SK-N-SH (cell line): Measurements from ENCODE around the gene SLC35F4. TPM values are rescaled to one million over a fixed set of nuclear protein-coding genes. Genes with fewer than 3 reads are reported as not detected.

ENCODE experiments used
- CTCF ChIA-PET: fragments of 300-600, 350-600 bp; formaldehyde crosslinking; extraction: SDS; loops from one replicate; lab custom pipeline; 2021; lab: Yijun Ruan, JAX
- POLR2A ChIA-PET: fragments of 350-600 bp; sonication (Branson Sonifier 250); formaldehyde crosslinking; extraction: SDS; loops from one replicate; lab custom pipeline; 2020; ENCODE audit warnings: antibody characterized with exemption, inconsistent platforms; lab: Yijun Ruan, JAX
- DNase-seq: peaks from one replicate; pipeline ENCODE4 v3.0.0; 2012
- H2AFZ ChIP-seq: fragments of 200-600 bp; sonication (generic); 2 replicates; pipeline ENCODE4 v1.8.1; 2016; ENCODE audit warnings: antibody characterized with exemption, mild to moderate bottlenecking, low read depth
- H3F3A ChIP-seq: fragments of 200-600 bp; sonication (generic); replicated peaks from 2 replicates; pipeline ENCODE3; 2016; ENCODE audit warnings: antibody characterized with exemption, mild to moderate bottlenecking; ENCODE audit not compliant: insufficient read depth
- H3K27ac ChIP-seq, 2 experiments: fragments of 200-500 bp in 1 of 2; fragments of 200-600 bp in 1 of 2; sonication (Bioruptor generic) in 1 of 2; sonication (generic), shearing (Covaris generic) in 1 of 2; 2 replicates each; pipeline versions ENCODE4 v1.5.1 to v1.6.1; 2014 to 2016; ENCODE audit warnings: low read depth in 2 of 2, inconsistent platforms in 1 of 2, low read length in 1 of 2, mild to moderate bottlenecking in 1 of 2, mixed read lengths in 1 of 2
- H3K27me3 ChIP-seq: fragments of 200-600 bp; sonication (generic), shearing (Covaris generic); 2 replicates; pipeline ENCODE4 v1.6.1; 2016; ENCODE audit warnings: mixed run types; ENCODE audit not compliant: insufficient read depth
- H3K36me3 ChIP-seq, 2 experiments: fragments of 200-500 bp in 1 of 2; fragments of 200-600 bp in 1 of 2; sonication (Bioruptor generic) in 1 of 2; sonication (generic) in 1 of 2; replicated peaks in 1 of 2; 2 replicates each; pipeline versions ENCODE3 to v1.5.1; 2014 to 2016; ENCODE audit warnings: low read length in 1 of 2, mild to moderate bottlenecking in 1 of 2; ENCODE audit not compliant: insufficient read depth in 2 of 2, control insufficient read depth in 1 of 2
- H3K4me1 ChIP-seq, 2 experiments: fragments of 200-500 bp in 1 of 2; fragments of 200-600 bp in 1 of 2; sonication (Bioruptor generic) in 1 of 2; sonication (generic), shearing (Covaris generic) in 1 of 2; 2 replicates each; pipeline versions ENCODE4 v1.5.1 to v1.6.1; 2014 to 2016; ENCODE audit warnings: low read depth in 1 of 2, low read length in 1 of 2, mixed run types in 1 of 2; ENCODE audit not compliant: insufficient read depth in 2 of 2, control insufficient read depth in 1 of 2
- H3K4me2 ChIP-seq: fragments of 200-600 bp; sonication (generic), shearing (Covaris generic); 2 replicates; pipeline ENCODE4 v1.6.1; 2017; ENCODE audit warnings: mixed run types
- H3K4me3 ChIP-seq, 2 experiments: fragments of 200-500 bp in 1 of 2; fragments of 200-600 bp in 1 of 2; sonication (Bioruptor generic) in 1 of 2; sonication (generic), shearing (Covaris generic) in 1 of 2; 2 replicates each; pipeline versions ENCODE4 v1.5.1 to v1.8.1; 2014 to 2016; ENCODE audit warnings: low read depth in 2 of 2, inconsistent platforms in 1 of 2, low read length in 1 of 2, mild to moderate bottlenecking in 1 of 2, mixed read lengths in 1 of 2, moderate library complexity in 1 of 2
- H3K79me2 ChIP-seq: fragments of 200-600 bp; sonication (generic); 2 replicates; pipeline ENCODE4 v1.8.1; 2017; ENCODE audit warnings: mild to moderate bottlenecking; ENCODE audit not compliant: insufficient read depth
- H3K9ac ChIP-seq: fragments of 200-600 bp; sonication (generic); 2 replicates; pipeline ENCODE4 v1.6.1; 2017; ENCODE audit warnings: mixed run types
- H3K9me2 ChIP-seq: fragments of 200-600 bp; sonication (generic); 2 replicates; pipeline ENCODE4 v1.6.1; 2017; ENCODE audit warnings: mixed run types
- H3K9me3 ChIP-seq: fragments of 200-600 bp; sonication (generic); 2 replicates; pipeline ENCODE4 v1.6.1; 2017; ENCODE audit warnings: mixed run types, mild to moderate bottlenecking, moderate library complexity
- H4K20me1 ChIP-seq: fragments of 200-600 bp; sonication (generic); 2 replicates; pipeline ENCODE4 v1.6.1; 2017; ENCODE audit warnings: mild to moderate bottlenecking, mixed run types; ENCODE audit not compliant: insufficient read depth
- ELF1 ChIP-seq: IDR thresholded peaks from 2 replicates; pipeline ENCODE4 v1.4.0; 2012
- FOXJ3 ChIP-seq: sonication (generic); formaldehyde crosslinking; IDR thresholded peaks from 2 replicates; pipeline ENCODE4 v1.5.1; 2020; ENCODE audit warnings: mild to moderate bottlenecking, missing genetic modification reagents
- FOXM1 ChIP-seq: IDR thresholded peaks from 2 replicates; pipeline ENCODE4 v1.4.0; 2012; ENCODE audit warnings: low read depth, mild to moderate bottlenecking
- MEF2A ChIP-seq: IDR thresholded peaks from 2 replicates; pipeline ENCODE4 v1.4.0; 2012; ENCODE audit warnings: low read depth, borderline replicate concordance
- MXI1 ChIP-seq: IDR thresholded peaks from 2 replicates; pipeline ENCODE4 v1.6.1; 2012; ENCODE audit warnings: mild to moderate bottlenecking, low read depth, low read length, improper control_type of control experiment
- NFIC ChIP-seq: IDR thresholded peaks from 2 replicates; pipeline ENCODE4 v1.4.0; 2012; ENCODE audit warnings: borderline replicate concordance
- NRF1 ChIP-seq: IDR thresholded peaks from 2 replicates; pipeline ENCODE4 v1.6.1; 2012; ENCODE audit warnings: low read depth, mild to moderate bottlenecking, low read length
- PBX3 ChIP-seq: IDR thresholded peaks from 2 replicates; pipeline ENCODE4; 2012
- RAD21 ChIP-seq: IDR thresholded peaks from 2 replicates; pipeline ENCODE4 v1.6.1; 2012; ENCODE audit warnings: mild to moderate bottlenecking, low read length
- RFX5 ChIP-seq: IDR thresholded peaks from 2 replicates; pipeline ENCODE4 v1.6.1; 2012; ENCODE audit warnings: mild to moderate bottlenecking, improper control_type of control experiment, low read length
- SIN3A ChIP-seq: IDR thresholded peaks from 2 replicates; pipeline ENCODE4 v1.6.1; 2012; ENCODE audit warnings: low read depth, mild to moderate bottlenecking, low read length, moderate library complexity, borderline replicate concordance
- SMC3 ChIP-seq: IDR thresholded peaks from 2 replicates; pipeline ENCODE4 v1.6.1; 2012; ENCODE audit warnings: low read depth, low read length, improper control_type of control experiment
- USF1 ChIP-seq: IDR thresholded peaks from 2 replicates; pipeline ENCODE4 v1.4.0; 2012; ENCODE audit warnings: low read depth, borderline replicate concordance
- YY1 ChIP-seq: IDR thresholded peaks from 2 replicates; pipeline ENCODE4 v1.4.0; 2012; ENCODE audit warnings: low read depth, mild to moderate bottlenecking
- WGBS: methylation state at CpG from one replicate; pipeline ENCODE4 v1.1.6; 2017; ENCODE audit warnings: low lambda C conversion rate; 5-methylcytosine and 5-hydroxymethylcytosine counted together
- polyA plus RNA-seq, 3 experiments: library from polyadenylated mRNA; depleted of rRNA; stranded (reverse); fragments of >200 nt; gene quantifications; 2 replicates each; pipeline ENCODE4 v1.2.3, GENCODE V29; 2012
- TF ChIP-seq, protein P1 (sequence below): IDR thresholded peaks from 2 replicates; pipeline ENCODE4 v1.6.1; 2012; ENCODE audit warnings: mild to moderate bottlenecking, low read depth, low read length, moderate library complexity

Gene SLC35F4
- polyA plus RNA-seq, 1 of the 3 experiments (the other 2 are of a cell fraction) = not detected

DNA sequence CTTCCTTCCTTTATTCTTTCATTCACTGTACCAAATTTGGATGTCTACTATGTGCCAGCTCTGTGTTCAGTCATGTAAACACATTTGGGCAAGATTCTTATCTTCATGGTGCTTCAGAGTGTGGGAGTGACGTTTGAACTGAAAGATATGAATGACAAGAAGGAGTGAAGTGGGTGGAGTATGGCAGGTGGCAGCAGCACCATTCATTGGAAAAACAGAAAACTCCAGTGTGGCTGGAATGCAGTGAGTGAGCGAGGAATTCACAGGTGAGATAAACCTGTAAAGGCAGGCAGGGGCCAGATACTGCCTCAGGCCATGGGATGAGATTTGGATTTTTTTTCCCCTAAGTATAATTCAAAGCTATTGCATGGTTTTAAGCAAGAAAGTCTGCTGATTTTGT lies 231.6 kb downstream of the SLC35F4 start:
- WGBS = 2% methylated on average over 2 of the region's 2 CpGs
- ChIA-PET CTCF (no interaction called here), POLR2A (no interaction called here)
- H3K9me2 ChIP-seq = no peaks in the 10 kb centered on the region
- H3K27ac ChIP-seq = no peak overlapping the region
- no peak for DNase-seq
- TF ChIP-seq MEF2A (no peak), SMC3 (no peak), RAD21 (no peak), SIN3A (no peak), RFX5 (no peak), NRF1 (no peak), PBX3 (no peak), USF1 (no peak), FOXM1 (no peak), ELF1 (no peak), NFIC (no peak), FOXJ3 (CRISPR knock-in tag) (no peak), YY1 (no peak), MXI1 (no peak)
- TF ChIP-seq, protein P1, sequence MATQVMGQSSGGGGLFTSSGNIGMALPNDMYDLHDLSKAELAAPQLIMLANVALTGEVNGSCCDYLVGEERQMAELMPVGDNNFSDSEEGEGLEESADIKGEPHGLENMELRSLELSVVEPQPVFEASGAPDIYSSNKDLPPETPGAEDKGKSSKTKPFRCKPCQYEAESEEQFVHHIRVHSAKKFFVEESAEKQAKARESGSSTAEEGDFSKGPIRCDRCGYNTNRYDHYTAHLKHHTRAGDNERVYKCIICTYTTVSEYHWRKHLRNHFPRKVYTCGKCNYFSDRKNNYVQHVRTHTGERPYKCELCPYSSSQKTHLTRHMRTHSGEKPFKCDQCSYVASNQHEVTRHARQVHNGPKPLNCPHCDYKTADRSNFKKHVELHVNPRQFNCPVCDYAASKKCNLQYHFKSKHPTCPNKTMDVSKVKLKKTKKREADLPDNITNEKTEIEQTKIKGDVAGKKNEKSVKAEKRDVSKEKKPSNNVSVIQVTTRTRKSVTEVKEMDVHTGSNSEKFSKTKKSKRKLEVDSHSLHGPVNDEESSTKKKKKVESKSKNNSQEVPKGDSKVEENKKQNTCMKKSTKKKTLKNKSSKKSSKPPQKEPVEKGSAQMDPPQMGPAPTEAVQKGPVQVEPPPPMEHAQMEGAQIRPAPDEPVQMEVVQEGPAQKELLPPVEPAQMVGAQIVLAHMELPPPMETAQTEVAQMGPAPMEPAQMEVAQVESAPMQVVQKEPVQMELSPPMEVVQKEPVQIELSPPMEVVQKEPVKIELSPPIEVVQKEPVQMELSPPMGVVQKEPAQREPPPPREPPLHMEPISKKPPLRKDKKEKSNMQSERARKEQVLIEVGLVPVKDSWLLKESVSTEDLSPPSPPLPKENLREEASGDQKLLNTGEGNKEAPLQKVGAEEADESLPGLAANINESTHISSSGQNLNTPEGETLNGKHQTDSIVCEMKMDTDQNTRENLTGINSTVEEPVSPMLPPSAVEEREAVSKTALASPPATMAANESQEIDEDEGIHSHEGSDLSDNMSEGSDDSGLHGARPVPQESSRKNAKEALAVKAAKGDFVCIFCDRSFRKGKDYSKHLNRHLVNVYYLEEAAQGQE = no peak
- no peak overlapping the region for H3K4me3 ChIP-seq
- no peaks in the 10 kb centered on the region for H4K20me1 ChIP-seq
- H3K4me1 ChIP-seq = no peaks in the 10 kb centered on the region
- no peaks in the 10 kb centered on the region for H3K27me3 ChIP-seq
- H3K36me3 ChIP-seq = no peaks in the 10 kb centered on the region
- H2AFZ ChIP-seq = no peak overlapping the region
- no peaks in the 10 kb centered on the region for H3F3A ChIP-seq
- no peak overlapping the region for H3K4me2 ChIP-seq
- no peaks in the 10 kb centered on the region for H3K9me3 ChIP-seq
- H3K9ac ChIP-seq = no peak overlapping the region
- H3K79me2 ChIP-seq = no peaks in the 10 kb centered on the region
